ENCODE measurements around the gene RPL28. TPM values are rescaled to one million over a fixed set of nuclear protein-coding genes. Genes with fewer than 3 reads are reported as not detected.
A peak's percentile ranks its signal among the peaks of the same experiment; 100 is the strongest.

Gene RPL28
- total and polyA plus RNA-seq, 2 of the 13 experiments (the other 11 are each of a cell fraction or from before 2014, with no cell fraction given), result 105 to 420 TPM

DNA sequence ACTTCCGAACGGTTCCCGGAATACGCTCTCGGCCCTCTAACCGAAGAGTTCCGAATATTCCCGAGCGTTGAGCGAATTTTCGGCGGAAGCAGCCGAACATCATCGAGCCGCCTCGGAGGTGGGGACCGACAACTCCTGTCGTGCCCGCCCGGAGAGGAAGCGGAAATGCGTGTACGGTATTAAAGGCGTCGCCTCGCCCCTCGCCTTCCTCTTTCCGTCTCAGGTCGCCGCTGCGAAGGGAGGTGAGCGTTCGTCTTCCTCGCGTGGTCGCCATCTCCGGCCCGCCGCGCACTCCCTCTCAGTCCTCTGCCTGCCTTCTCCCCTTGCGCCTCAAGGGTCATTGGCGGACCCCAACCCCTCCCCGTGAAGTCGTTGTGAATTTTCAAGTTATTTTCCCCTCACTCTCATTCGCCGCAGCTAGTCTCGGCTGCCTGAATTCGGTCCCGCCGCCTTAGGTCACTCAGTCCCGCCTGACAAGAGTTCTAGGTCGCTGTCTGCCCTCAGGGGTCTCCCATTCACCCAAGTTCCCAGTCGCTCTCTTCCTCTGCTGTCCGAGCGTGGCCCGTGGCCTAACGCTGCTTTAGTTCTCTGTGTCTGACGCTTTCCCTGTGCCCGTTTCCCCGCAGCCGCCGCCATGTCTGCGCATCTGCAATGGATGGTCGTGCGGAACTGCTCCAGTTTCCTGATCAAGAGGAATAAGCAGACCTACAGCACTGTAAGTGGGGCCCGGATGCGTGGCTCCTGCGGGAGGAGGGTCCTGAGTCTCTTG lies at the start of gene RPL28 (continued):
- TF ChIP-seq, protein P1, sequence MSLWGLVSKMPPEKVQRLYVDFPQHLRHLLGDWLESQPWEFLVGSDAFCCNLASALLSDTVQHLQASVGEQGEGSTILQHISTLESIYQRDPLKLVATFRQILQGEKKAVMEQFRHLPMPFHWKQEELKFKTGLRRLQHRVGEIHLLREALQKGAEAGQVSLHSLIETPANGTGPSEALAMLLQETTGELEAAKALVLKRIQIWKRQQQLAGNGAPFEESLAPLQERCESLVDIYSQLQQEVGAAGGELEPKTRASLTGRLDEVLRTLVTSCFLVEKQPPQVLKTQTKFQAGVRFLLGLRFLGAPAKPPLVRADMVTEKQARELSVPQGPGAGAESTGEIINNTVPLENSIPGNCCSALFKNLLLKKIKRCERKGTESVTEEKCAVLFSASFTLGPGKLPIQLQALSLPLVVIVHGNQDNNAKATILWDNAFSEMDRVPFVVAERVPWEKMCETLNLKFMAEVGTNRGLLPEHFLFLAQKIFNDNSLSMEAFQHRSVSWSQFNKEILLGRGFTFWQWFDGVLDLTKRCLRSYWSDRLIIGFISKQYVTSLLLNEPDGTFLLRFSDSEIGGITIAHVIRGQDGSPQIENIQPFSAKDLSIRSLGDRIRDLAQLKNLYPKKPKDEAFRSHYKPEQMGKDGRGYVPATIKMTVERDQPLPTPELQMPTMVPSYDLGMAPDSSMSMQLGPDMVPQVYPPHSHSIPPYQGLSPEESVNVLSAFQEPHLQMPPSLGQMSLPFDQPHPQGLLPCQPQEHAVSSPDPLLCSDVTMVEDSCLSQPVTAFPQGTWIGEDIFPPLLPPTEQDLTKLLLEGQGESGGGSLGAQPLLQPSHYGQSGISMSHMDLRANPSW (CRISPR knock-in tag; IDR thresholded peaks at IDR 0.05; ENCODE audit: borderline replicate concordance), result 0 out of 2 replicates have a peak, but pooled peaks have one; percentile 46
- TF ChIP-seq ZNF746 (CRISPR knock-in tag; IDR thresholded peaks at IDR 0.05) (peak; percentile 13; the same call in 1 of the 2 replicates), MTF1 (CRISPR knock-in tag; IDR thresholded peaks at IDR 0.05) (peak; percentile 29; the same call in 1 of the 2 replicates), ZNF10 (CRISPR knock-in tag; IDR thresholded peaks at IDR 0.05; ENCODE audit: borderline replicate concordance, low read depth) (no peak), MYNN (CRISPR knock-in tag; IDR thresholded peaks at IDR 0.05; ENCODE audit: low read depth) (no peak), RXRB (CRISPR knock-in tag; IDR thresholded peaks at IDR 0.05; ENCODE audit: borderline replicate concordance) (peak; percentile 72), HDAC2 (CRISPR knock-in tag; IDR thresholded peaks at IDR 0.05) (no peak), ZNF205 (CRISPR knock-in tag; IDR thresholded peaks at IDR 0.05) (peak; percentile 77), ELF4 (CRISPR knock-in tag; IDR thresholded peaks at IDR 0.05; ENCODE audit: borderline replicate concordance) (peak; percentile 31; the same call in 1 of the 2 replicates), SALL2 (CRISPR knock-in tag; IDR thresholded peaks at IDR 0.05) (peak; percentile 82), CEBPB (IDR thresholded peaks at IDR 0.05; ENCODE audit: borderline replicate concordance, low read depth, low read length) (no peak), ATAD3A (CRISPR knock-in tag; IDR thresholded peaks at IDR 0.05) (peak; percentile 87; the same call in 1 of the 2 replicates), NR1H2 (CRISPR knock-in tag; IDR thresholded peaks at IDR 0.05; ENCODE audit: borderline replicate concordance, low read depth) (no peak), ZFYVE20 (CRISPR knock-in tag; IDR thresholded peaks at IDR 0.05; ENCODE audit: borderline replicate concordance, low read depth) (no peak), SPEN (CRISPR knock-in tag; IDR thresholded peaks at IDR 0.05; ENCODE audit: low read depth) (peak; percentile 92), ZNF30 (CRISPR knock-in tag; IDR thresholded peaks at IDR 0.05) (no peak), ZNF160 (CRISPR knock-in tag; IDR thresholded peaks at IDR 0.05) (peak; percentile 90; the same call in 1 of the 2 replicates), MYC (CRISPR knock-in tag; IDR thresholded peaks at IDR 0.05; ENCODE audit: borderline replicate concordance) (peak; percentile 87)
- TF ChIP-seq, protein P2, sequence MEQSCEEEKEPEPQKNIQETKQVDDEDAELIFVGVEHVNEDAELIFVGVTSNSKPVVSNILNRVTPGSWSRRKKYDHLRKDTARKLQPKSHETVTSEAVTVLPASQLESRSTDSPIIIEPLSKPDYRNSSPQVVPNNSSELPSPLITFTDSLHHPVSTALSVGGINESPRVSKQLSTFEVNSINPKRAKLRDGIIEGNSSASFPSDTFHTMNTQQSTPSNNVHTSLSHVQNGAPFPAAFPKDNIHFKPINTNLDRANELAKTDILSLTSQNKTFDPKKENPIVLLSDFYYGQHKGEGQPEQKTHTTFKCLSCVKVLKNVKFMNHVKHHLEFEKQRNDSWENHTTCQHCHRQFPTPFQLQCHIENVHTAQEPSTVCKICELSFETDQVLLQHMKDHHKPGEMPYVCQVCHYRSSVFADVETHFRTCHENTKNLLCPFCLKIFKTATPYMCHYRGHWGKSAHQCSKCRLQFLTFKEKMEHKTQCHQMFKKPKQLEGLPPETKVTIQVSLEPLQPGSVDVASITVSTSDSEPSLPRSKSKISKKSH (CRISPR knock-in tag; IDR thresholded peaks at IDR 0.05; ENCODE audit: borderline replicate concordance), result peak; percentile 16; the same call in 1 of the 2 replicates
- TF ChIP-seq, protein P3, sequence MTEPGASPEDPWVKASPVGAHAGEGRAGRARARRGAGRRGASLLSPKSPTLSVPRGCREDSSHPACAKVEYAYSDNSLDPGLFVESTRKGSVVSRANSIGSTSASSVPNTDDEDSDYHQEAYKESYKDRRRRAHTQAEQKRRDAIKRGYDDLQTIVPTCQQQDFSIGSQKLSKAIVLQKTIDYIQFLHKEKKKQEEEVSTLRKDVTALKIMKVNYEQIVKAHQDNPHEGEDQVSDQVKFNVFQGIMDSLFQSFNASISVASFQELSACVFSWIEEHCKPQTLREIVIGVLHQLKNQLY (CRISPR knock-in tag; IDR thresholded peaks at IDR 0.05), result no peak
- TF ChIP-seq, protein P4, sequence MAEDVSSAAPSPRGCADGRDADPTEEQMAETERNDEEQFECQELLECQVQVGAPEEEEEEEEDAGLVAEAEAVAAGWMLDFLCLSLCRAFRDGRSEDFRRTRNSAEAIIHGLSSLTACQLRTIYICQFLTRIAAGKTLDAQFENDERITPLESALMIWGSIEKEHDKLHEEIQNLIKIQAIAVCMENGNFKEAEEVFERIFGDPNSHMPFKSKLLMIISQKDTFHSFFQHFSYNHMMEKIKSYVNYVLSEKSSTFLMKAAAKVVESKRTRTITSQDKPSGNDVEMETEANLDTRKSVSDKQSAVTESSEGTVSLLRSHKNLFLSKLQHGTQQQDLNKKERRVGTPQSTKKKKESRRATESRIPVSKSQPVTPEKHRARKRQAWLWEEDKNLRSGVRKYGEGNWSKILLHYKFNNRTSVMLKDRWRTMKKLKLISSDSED (CRISPR knock-in tag; IDR thresholded peaks at IDR 0.05), result no peak
- TF ChIP-seq, protein P5, sequence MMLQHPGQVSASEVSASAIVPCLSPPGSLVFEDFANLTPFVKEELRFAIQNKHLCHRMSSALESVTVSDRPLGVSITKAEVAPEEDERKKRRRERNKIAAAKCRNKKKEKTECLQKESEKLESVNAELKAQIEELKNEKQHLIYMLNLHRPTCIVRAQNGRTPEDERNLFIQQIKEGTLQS (CRISPR knock-in tag; IDR thresholded peaks at IDR 0.05), result peak; percentile 21; the same call in 1 of the 2 replicates
- TF ChIP-seq, protein P6, sequence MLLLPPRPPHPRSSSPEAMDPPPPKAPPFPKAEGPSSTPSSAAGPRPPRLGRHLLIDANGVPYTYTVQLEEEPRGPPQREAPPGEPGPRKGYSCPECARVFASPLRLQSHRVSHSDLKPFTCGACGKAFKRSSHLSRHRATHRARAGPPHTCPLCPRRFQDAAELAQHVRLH (CRISPR knock-in tag; IDR thresholded peaks at IDR 0.05; ENCODE audit: borderline replicate concordance, low read depth), result peak; percentile 63; the same call in 1 of the 2 replicates

Measured in HepG2 (cell line).